HEK293T (cell line): Measurements from ENCODE around the gene PSTPIP2.
"Not testable (repeated sequence)": the region's sequence is repeated elsewhere in the genome, so short reads cannot be mapped to it uniquely, and the experiment has no call there.

ENCODE experiments used
- ARNT ChIP-seq: fragments of 450-650 bp; IDR thresholded peaks from 2 replicates; pipeline ENCODE4 v1.6.1; 2017; ENCODE audit warnings: mild to moderate bottlenecking
- BHLHE40 ChIP-seq: fragments of 450-650 bp; IDR thresholded peaks from 2 replicates; pipeline ENCODE4 v1.6.1; 2016; ENCODE audit warnings: mild to moderate bottlenecking, moderate library complexity, borderline replicate concordance
- ELF4 ChIP-seq: fragments of 450-650 bp; IDR thresholded peaks from 2 replicates; pipeline ENCODE4 v1.6.1; 2017; ENCODE audit warnings: antibody characterized with exemption
- FOXM1 ChIP-seq: fragments of 450-650 bp; IDR thresholded peaks from 2 replicates; pipeline ENCODE4 v1.6.1; 2017; ENCODE audit warnings: mild to moderate bottlenecking, borderline replicate concordance
- SUZ12 ChIP-seq: fragments of 450-650 bp; IDR thresholded peaks from 2 replicates; pipeline ENCODE4 v1.6.1; 2016; ENCODE audit warnings: mild to moderate bottlenecking
- ZNF384 ChIP-seq: fragments of 450-650 bp; IDR thresholded peaks from 2 replicates; pipeline ENCODE4 v1.6.1; 2016

- not testable (repeated sequence) for TF ChIP-seq BHLHE40, ARNT, FOXM1, ELF4, SUZ12, ZNF384
Measured at GRCh38 chr18:46047369-46047768, 24.7 kb downstream of the PSTPIP2 start.
